PC-3 (cell line): Measurements from ENCODE around the gene CFAP54.

Experiments used
- EZH2 ChIP-seq: fragments of 300-600 bp; sonication (generic); IDR thresholded peaks from one replicate; pipeline ENCODE4 v1.6.1; 2017; ENCODE audit warnings: antibody characterized with exemption, mild to moderate bottlenecking, low read length; ENCODE audit not compliant: unreplicated experiment
- TF ChIP-seq, protein P1 (sequence below): fragments of 300-600 bp; sonication (generic); conservative IDR thresholded peaks from 2 replicates; pipeline ENCODE4 v1.5.1; 2017; ENCODE audit warnings: antibody characterized with exemption, low read depth, mild to moderate bottlenecking, low read length

DNA sequence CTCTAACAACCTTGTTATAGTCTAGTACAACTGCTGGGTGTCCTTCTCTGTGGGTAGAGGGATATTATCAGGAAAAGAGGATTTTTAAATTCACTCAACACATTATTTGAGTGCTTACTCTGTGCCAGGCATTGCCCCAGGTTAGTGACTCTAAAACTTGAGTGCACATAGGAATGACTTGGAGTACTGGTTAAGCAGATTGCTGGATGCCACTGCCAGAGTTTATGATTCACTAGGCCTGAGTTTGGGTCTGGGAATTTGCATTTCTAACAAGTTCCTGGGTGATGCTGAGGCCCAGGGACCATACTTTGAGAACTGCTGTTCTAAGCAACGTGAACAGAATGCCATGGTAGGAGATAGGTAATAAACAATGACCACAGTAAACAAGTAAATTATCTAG lies 96.6 kb downstream of the CFAP54 start:
- TF ChIP-seq, protein P1, sequence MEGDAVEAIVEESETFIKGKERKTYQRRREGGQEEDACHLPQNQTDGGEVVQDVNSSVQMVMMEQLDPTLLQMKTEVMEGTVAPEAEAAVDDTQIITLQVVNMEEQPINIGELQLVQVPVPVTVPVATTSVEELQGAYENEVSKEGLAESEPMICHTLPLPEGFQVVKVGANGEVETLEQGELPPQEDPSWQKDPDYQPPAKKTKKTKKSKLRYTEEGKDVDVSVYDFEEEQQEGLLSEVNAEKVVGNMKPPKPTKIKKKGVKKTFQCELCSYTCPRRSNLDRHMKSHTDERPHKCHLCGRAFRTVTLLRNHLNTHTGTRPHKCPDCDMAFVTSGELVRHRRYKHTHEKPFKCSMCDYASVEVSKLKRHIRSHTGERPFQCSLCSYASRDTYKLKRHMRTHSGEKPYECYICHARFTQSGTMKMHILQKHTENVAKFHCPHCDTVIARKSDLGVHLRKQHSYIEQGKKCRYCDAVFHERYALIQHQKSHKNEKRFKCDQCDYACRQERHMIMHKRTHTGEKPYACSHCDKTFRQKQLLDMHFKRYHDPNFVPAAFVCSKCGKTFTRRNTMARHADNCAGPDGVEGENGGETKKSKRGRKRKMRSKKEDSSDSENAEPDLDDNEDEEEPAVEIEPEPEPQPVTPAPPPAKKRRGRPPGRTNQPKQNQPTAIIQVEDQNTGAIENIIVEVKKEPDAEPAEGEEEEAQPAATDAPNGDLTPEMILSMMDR: no peak
- TF ChIP-seq EZH2: no peak
